Stimulated activated CD8-positive, alpha-beta memory T cell treated with anti-CD3 and anti-CD28 coated beads, Interleukin-2, amount 100 ng/mL, for 48 hours (primary cell): ENCODE results near the gene WNK1.
"Not testable (repeated sequence)": the region's sequence is repeated elsewhere in the genome, so short reads cannot be mapped to it uniquely, and the experiment has no call there.

ENCODE experiments used
- DNase-seq, 2 donors: peaks; one replicate each; pipeline ENCODE4 v3.0.0-alpha.2; 2020; ENCODE audit warnings: low read depth in 2 of 2

Gene WNK1

DNA sequence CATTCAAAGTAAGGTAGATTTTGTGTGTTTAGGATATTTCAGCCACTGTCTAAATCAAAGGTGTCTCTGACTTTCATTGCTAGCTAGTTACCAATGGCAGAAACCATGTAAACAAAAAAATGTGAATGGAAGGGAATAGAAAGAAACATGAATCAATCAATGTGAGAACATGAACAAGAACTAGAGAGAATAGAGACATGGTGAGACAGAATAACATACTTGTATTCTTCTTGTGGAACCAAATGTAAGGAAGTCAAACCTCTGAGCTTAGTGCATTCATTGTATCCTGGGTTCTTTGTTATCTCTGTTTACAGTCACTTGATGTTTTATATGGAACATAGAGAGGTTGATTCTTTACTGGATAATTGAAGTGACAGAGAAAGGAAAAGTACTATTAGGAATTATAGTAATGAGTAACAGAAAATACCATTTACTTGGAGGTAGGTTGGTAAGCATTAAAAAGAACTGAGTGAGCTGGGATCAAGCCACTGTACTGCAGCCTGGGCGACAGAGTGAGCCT lies 2.6 kb upstream of the WNK1 start:
- DNase-seq: no peak

DNA sequence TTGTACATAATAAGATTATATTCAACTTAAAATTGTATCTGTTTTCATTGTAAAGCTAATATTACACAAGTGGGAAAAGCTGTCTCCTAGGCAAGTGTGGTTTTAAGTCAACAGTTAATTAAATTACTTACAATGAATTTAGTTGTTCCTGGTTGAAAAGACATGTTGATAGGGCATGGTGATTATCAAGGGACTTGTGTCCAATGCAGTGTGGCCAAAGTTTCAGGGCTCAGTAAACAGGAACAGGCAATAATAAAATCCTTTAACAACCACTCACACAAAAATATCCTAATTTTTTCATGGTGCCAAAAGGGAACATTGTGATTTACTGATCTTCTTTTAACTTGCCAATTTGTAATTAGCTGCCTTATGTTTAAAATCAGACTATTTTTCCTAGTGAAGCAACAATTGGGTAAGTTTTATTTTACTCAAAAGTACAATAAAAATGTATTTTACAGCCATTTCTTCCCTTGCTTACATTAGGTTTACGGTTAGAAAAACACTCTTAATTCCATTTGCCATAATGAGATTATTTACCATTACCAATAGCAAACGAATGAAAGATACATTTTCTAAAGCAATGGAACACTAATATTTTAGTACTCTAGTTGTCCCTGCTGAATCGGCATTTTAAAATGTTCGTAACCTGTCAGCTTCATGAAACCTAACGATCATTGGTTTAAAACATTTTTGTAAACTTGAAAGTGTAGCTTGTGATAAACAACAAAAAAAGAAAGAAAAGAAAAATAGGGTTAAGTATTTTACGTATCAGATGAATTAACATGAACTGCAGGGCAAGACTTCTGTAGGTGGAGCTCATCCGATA lies 1.8 kb upstream of the WNK1 start:
- no peak for DNase-seq

DNA sequence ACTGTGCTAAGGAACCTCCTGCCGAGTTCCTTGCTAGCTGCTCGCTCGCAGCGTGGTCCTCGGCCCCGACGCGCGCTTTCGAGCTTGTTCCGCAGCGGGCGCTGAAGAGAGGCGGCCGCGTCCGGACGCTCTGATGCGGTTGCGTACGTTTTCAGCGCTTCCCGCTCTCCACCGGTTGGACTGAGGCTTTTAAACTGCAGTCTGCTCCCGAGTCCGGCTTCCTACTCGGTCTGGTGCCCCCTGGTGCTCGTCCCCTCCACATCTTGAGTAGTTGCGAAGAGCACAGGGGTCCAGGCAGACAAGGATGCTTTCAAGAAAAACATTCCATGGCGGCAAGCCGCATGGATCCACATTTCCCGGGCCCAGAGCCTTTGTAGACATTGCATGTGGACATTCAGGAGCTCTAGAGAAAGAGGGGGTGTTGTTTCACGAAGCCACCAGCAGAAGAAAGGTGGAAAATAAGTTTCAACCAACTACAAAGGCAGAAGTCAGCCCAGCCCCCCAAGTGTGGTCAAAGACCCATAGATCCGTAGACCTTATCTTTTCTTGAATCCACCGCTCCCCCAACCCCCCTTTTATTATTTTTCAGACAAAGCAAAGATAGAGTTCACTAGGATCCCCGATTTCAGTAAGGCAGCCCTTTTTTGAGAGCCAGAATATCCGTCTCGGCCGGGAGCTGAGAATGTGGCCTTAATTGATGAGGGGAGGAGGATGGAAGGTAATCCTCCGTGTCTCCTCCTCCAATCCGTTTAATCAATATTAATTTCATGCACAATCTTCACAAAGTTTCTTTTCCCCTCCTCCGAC lies 984 bp upstream of the WNK1 start:
- DNase-seq: peak; percentile 83 to 84

DNA sequence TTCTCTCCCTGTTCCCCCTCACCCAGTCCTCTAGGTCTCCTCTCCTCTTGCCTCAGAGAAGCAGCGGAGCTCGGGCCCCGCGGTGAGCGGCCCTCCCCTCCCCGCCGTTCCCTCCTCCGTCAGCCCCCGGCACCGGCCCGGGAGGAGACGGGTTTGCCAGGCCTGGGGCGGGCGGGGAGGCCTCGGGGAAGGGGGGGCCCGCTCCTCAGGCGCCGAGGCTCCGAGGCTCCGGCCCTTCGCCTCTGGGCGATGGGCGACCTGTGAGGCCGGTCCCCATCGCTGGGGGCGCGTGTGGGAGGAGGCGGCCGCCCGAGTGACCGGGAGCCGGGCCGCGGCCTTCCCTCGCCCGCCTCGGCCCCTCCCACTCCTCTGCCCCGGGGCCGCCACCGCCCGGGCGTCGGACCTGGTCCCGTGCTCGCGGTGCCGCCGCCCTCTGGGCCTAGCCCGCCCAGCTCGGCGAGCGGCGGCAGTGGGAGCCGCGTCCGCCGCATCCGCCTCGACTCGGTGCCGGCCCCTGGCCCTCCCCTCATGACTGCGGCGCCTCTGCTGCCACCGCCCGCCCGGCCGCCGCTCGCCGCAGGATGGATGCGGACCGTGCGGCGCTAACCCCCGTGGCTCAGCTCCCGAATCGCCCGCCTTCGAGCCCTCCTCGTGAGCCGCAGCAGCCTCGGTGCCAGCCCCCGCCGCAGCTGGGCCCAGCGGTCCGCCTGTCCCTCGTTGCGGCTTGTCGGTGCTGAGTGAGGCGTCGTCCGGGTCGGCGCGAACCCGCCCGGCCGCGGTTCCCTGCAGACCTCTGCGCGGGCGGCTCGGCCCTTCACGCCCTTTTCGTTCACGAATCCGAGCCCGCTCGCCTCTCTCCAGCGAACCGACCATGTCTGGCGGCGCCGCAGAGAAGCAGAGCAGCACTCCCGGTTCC lies 574 bp downstream of the WNK1 start:
- peak; percentile 13 to 32 for DNase-seq

DNA sequence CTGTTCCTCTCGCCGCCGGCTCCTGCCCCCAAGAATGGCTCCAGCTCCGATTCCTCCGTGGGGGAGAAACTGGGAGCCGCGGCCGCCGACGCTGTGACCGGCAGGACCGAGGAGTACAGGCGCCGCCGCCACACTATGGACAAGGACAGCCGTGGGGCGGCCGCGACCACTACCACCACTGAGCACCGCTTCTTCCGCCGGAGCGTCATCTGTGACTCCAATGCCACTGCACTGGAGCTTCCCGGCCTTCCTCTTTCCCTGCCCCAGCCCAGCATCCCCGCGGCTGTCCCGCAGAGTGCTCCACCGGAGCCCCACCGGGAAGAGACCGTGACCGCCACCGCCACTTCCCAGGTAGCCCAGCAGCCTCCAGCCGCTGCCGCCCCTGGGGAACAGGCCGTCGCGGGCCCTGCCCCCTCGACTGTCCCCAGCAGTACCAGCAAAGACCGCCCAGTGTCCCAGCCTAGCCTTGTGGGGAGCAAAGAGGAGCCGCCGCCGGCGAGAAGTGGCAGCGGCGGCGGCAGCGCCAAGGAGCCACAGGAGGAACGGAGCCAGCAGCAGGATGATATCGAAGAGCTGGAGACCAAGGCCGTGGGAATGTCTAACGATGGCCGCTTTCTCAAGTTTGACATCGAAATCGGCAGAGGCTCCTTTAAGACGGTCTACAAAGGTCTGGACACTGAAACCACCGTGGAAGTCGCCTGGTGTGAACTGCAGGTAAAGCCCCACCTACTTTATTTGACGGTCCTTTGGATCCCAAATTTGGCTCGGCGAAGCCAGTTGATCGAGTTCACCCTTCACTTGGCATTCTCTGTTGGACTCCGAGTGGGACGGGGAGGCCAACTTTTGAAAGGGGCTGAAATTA lies 1.5 kb downstream of the WNK1 start:
- peak; percentile 15 to 26 for DNase-seq

DNA sequence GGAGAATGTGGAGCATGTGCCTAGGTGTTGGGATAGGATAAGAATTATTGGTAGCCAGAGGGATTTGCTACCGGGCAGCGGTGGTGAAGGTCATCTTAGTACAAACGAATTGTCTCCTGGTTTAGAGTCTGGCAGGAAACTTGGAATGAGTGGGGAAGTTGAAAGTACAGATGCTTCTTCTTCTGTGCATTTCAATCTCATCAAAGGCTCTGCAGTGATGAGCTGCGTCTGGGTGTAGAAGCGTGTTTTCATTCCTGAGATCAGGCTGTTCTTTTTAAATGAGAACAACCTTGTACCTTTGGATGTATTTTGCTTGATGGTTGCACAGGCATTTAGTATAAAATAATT lies 2.1 kb downstream of the WNK1 start:
- DNase-seq: no peak

DNA sequence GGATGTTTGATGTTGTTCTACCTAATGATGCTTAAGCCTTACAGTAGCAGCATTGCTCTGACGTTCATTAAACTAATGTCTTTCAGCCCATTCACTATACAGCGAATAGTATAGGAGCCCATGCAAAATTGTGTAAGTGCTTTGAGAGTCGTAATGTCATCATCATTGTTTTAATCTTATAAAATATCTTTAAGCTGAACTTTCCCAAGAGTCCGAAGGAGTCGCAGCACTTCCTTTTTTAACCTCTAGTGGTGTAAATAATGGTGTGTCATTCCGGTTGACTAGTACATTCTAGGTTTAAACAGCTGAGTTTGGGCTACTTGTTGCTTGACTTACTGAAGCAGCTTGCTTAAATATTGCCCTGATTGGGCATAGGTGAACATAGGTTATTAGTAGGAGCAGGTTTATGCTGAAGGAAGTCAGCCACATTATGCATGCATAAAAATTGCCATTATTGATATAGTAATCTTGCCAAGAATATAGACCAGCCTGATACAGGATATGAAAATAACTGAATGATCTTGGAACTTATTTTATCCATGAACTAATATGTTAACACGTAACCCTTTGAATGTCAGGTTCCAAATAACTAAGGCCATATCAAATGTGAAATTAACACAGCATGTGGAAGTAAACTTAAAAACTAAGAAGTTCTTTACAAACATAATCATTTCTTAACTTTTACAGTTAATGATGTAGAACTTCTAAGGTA lies 2.6 kb downstream of the WNK1 start:
- no peak for DNase-seq

DNA sequence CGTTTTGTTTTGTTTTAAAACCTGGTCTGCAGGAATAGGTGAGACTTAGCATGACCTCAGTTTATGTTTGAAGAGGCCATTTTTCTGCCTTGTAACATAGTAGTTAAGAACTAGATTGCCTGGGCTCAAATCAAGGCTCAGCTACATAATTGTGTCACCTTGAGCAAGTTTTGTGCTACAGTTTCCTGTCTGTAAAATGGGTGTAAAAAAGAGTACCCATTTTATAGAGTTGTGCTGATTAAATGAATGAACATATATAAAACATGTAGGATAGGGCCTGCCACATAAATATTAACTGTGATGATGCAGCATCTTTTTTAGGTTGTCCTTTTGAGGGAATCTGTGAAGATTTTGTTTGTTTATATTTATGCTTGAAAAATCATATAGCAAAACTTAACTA lies 7.2 kb downstream of the WNK1 start:
- DNase-seq: no peak

DNA sequence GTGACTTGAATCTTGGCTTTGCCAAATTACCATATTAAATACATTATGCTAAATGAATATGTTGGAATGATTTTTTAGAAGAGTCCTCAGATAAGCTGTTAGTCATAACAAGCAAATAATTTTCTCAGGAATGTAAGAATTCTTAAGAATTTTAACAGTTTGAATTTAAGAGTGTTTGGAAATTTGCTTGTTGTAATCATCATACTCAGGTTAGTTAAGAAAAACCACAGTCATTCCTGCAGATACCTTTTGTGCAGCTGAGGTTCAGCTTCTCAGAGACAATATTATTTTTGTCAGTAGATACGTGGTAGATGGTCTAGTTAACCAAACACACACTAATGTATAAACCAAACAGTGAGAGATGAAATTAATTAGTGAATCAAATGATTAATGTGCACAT lies 8.9 kb downstream of the WNK1 start:
- DNase-seq: no peak

DNA sequence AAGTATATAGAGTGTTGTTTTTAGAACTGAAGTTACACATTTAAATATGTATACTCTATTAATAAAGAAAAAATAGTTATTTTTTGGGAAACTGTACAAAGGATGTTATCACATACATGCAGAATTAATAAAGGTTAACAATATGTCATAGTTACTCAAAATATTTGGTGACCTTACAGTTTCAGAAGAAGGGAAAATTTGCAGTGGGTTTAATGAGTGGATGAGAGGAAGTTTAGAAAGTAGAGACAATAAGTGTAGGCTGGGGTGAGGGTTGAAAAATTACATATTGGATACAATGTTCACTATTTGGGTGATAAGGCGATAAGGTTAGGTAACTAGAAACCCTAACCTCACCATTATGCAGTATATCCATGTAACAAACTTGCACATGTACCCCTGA lies 13.5 kb downstream of the WNK1 start:
- DNase-seq: no peak

DNA sequence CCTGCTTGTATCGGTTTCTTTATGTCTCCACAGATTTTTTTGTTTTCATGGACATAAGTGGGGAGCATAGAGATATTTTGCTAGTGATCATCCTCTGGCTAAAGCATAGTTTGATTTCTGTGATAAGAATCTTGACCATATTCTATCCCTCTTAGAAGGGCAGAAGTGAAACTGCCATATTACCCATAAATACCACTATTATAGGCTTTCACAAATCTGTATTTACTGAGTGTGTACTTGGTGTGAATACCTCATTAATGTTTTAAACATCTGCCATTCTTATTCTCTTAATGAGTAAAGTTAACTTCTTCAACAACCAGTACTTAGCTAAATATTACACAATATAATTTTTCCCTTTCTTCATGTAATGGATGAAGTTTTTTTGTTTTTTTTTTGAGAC lies 16.1 kb downstream of the WNK1 start:
- DNase-seq: no peak

DNA sequence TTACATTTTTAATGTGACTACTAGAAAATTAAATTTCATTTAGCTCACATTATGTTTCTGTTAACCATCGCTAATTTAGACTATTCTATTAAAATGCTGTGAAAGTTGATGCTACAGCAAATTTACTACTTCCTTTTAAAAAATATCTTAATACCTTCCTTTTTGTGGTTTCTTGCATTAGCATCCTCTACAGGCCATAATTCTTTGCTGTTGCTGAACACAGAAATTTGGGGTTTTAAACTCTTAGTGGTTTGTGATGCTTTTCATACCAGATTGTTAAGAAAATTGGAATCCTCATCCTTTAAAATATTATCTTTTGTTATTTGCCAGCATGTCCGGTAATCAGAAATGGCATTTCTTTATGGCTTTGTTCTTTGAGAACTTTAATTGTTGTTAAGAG lies 18.1 kb downstream of the WNK1 start:
- DNase-seq: no peak

DNA sequence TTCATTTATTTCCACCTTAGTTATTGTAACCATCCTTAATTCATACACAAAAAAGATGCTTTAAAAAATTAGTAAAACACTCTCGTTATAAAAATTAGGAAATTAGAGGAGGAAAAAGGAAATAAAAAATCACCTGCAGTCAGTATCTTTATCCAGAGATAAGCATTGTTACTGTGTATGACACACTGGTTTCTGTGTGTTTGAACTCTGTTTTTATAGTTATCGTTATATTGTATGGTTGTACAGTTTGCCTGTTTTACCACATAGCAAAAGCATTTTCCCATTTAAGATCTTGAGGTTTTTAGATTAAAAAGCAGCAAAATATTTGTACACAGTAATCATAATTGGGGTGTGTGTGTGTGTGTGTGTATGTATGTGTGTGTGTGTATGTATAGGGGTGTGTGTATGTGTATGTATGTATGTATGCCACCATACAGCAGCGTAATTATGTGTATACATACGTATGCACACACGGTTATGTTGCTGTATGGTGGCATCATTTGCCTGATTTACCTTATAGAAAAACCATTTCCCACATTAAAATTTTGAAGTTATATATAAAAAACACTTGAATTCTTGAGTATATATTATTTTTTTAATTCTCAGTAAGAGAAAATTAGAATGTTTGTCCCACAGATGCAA lies 19.8 kb downstream of the WNK1 start:
- DNase-seq: no peak

DNA sequence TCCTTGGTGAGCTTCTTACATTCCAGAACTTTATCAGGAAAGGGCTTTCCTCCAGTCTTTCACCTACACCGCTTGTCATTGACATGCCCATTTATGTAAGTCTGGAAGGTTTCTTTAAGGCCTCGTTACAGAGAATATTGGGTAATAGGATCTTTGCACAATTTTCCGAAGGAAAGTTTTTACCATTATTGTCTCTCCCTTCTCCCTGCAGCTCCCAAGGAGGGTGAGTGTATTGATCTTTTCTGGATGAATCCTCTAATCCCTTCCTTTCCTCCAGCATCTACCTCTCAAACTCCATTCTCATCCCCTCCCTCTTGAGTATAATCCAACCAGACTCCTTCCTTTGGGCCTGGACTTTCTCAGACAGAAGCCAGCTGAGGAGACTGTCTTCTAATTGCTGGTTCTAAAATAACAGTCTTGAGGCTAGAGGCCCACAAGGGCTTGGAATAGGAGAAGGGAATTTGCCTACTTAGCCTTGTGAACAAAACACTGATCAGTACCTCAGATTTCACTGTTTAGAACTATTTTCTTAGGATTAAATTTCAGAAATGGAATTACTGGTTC lies 21.8 kb downstream of the WNK1 start:
- DNase-seq: no peak

DNA sequence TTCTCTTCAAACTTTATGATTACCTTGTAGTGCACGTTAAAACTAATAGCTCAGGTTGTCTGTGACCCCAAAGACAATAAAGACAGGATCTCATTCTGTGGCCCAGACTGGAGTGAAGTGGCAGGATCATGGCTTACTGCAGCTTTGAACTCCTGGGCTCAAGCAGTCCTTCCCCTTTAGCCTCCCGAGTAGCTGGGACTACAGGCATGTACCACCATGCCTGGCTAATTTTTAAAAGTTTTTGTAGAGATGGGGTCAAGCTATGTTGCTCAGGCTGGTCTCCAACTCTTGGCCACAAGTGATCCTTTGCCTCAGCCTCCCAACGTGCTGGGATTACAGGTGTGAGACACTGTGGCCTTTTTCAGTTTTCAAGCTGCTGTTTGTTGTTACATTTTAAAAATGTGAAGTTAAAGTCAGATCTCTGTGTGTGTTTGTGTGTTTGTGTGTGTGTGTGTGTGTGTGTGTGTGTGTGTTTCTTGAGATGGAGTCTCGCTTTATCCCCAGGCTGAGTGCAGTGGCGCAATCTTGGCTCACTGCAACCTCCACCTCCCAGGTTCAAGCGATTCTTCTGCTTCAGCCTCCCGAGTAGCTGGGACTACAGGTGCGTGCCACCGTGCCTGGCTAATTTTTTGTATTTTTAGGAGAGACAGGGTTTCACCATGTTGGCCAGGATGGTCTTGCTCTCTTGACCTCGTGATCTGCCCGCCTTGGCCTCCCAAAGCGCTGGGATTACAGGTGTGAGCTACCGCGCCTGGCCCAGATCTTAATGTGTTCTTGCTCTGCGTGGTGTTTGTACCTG lies 23.8 kb downstream of the WNK1 start:
- DNase-seq: not testable (repeated sequence)

DNA sequence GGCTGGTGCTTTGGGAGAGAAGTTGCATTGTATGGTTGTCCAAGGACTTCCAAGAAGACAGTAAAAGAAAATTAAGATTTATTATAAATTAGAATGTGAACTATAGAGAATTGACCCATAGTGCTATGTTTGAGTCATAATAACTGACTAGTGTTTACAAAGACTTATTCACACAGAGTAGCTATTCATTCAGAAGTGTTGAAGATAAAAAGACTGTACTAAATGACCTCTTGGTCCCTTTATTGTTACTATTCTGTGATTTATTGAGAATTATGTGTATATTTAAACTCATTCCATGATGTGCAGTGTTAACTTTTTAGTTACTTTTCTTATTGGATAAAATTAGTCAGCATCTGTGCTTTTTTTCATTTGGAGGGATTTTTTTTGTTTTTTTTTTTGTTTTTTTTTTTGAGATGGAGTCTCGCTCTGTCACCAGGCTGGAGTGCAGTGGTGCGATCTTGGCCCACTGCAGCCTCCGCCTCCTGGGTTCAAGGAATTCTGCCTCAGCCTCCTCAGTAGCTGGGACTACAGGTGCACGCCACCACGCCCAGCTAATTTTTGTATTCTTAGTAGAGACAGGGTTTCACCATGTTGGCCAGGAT lies 24.5 kb downstream of the WNK1 start:
- DNase-seq: not testable (repeated sequence)

DNA sequence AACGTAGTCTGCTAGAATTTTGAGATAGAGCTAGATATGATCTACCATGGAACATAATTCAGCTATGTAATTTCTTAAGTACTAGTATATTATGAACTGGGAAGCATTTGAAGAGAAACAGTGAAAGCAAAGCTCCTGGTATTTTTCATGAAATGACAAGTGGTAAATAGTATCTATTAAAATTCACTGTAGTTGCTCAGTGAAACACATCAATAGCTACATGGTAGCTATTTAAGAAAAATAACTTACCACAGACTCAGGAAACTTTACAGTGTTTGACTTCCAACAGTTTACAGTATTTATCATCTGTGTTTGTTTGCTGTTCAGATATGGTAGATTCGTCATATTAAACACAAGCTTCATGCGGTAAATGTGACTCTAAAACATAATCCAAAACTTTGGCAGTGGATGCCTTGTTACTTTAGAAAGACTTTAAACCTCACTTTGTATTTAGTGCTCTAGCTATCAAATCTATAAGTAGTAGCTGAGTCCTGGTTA lies 25.2 kb downstream of the WNK1 start:
- DNase-seq: no peak

DNA sequence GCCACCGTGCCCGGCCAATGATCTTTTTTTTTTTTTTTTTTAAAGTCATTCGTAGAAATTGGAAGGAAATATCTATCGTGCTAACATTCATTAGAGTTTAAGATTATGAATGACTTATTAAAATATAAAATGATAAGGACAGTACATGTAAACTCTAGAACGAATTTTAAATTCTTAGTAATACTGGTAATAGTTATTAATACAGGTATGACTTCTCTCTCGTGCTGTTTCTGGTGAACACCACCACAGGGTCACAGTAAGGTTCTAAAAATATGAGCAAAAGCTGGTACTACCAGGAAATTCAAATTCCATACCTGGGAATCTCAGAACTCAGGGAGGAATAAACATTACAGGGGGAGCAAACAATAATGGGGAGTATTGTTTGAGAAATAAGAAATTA lies 26.2 kb downstream of the WNK1 start:
- DNase-seq: no peak
